K562 (cell line): ENCODE data around the gene ZDHHC12. TPM values are rescaled to one million over a fixed set of nuclear protein-coding genes. Genes with fewer than 3 reads are reported as not detected.
A peak's percentile ranks its signal among the peaks of the same experiment; 100 is the strongest.

Source experiments
- CCNT2 ChIP-seq: IDR thresholded peaks from 2 replicates; pipeline ENCODE4 v1.6.1; 2011; ENCODE audit warnings: borderline replicate concordance, low read depth, mild to moderate bottlenecking, moderate library complexity, mixed read lengths, low read length; ENCODE audit not compliant: insufficient read length; ENCODE audit errors: extremely low read depth
- E2F1 ChIP-seq: sonication (generic); formaldehyde crosslinking; IDR thresholded peaks from 2 replicates; pipeline ENCODE4 v1.8.1; 2023; ENCODE audit warnings: mild to moderate bottlenecking, missing genetic modification reagents, moderate library complexity
- EHMT2 ChIP-seq: fragments of 450-650 bp; IDR thresholded peaks from 2 replicates; pipeline ENCODE4 v1.6.1; 2018; ENCODE audit warnings: antibody characterized with exemption
- GMEB1 ChIP-seq: fragments of 250-450 bp; sonication (Bioruptor Pico); IDR thresholded peaks from 2 replicates; pipeline ENCODE4 v1.4.0; 2020; ENCODE audit warnings: mild to moderate bottlenecking
- ILF3 ChIP-seq: fragments of 450-650 bp; IDR thresholded peaks from 2 replicates; pipeline ENCODE4 v1.6.1; 2018; ENCODE audit warnings: antibody characterized with exemption, mild to moderate bottlenecking, moderate library complexity, borderline replicate concordance
- KDM4B ChIP-seq, 2 experiments: fragments of 450-650 bp in 1 of 2; sonication (generic) in 1 of 2; IDR thresholded peaks; 2 replicates each; pipeline ENCODE4 v1.6.1; 2016 to 2017; ENCODE audit warnings: borderline replicate concordance in 2 of 2, antibody characterized with exemption in 1 of 2, low read depth in 1 of 2, mild to moderate bottlenecking in 1 of 2
- STAT5B ChIP-seq: fragments of 250-450 bp; sonication (Bioruptor Pico); IDR thresholded peaks from 2 replicates; pipeline ENCODE4 v1.8.0; 2021; ENCODE audit warnings: mild to moderate bottlenecking, inconsistent platforms
- TFE3 ChIP-seq: fragments of 450-650 bp; formaldehyde crosslinking; IDR thresholded peaks from 2 replicates; pipeline ENCODE4 v1.4.0; 2020; ENCODE audit warnings: mild to moderate bottlenecking, mixed read lengths
- ZMIZ1 ChIP-seq, 2 experiments: fragments of 150-350 bp in 1 of 2; IDR thresholded peaks; 2 replicates each; pipeline ENCODE4 v1.6.1; 2012 to 2016; ENCODE audit warnings: low read depth in 2 of 2, low read length in 2 of 2, mild to moderate bottlenecking in 1 of 2, moderate library complexity in 1 of 2
- ZNF280A ChIP-seq: fragments of 450-650 bp; IDR thresholded peaks from 2 replicates; pipeline ENCODE4 v1.6.1; 2018; ENCODE audit warnings: mild to moderate bottlenecking, low read depth; ENCODE audit not compliant: partially characterized antibody
- ZNF3 ChIP-seq: fragments of 250-450 bp; sonication (Bioruptor Pico); IDR thresholded peaks from 2 replicates; pipeline ENCODE4 v1.5.0; 2021; ENCODE audit warnings: mild to moderate bottlenecking, moderate library complexity
- ZNF512 ChIP-seq: IDR thresholded peaks from 2 replicates; pipeline ENCODE4 v1.6.1; 2016; ENCODE audit warnings: missing genetic modification characterization, missing compliant biosample characterization
- ZNF551 ChIP-seq: fragments of 250-450 bp; sonication (Bioruptor Pico); IDR thresholded peaks from 2 replicates; pipeline ENCODE4 v1.5.0; 2021; ENCODE audit warnings: mild to moderate bottlenecking, moderate library complexity
- ZNF644 ChIP-seq: fragments of 200-800 bp; sonication (Bioruptor generic); IDR thresholded peaks from 2 replicates; pipeline ENCODE4 v1.6.1; 2016; ENCODE audit warnings: low read depth, missing genetic modification characterization, missing compliant biosample characterization
- polyA plus RNA-seq, 8 experiments: library from polyadenylated mRNA; depleted of rRNA in 4 of 8; stranded (reverse) in 5 of 8; unstranded in 3 of 8; fragments of >200 nt; fragmentation: Nextera tagmentation in 2 of 8; fragmentation: Illumina TruSeq in 1 of 8; extraction: Ambion mirVana in 2 of 8; extraction: Trizol in 1 of 8; gene quantifications; 2 replicates each; pipeline versions ENCODE4 v1.2.1 to v1.2.3, GENCODE V29; 2011 to 2014; ENCODE audit warnings: inconsistent platforms in 1 of 8, missing spikeins in 1 of 8
- total RNA-seq, 7 experiments: library from RNA; depleted of rRNA in 6 of 7; stranded (reverse); fragments of >200 nt in 6 of 7; fragmentation: Illumina TruSeq in 2 of 7; extraction: Trizol in 2 of 7; gene quantifications; 2 replicates each; pipeline versions ENCODE4 v1.2.1 to v1.2.3, GENCODE V29; 2011 to 2021; ENCODE audit warnings: low replicate concordance in 1 of 7

The ZDHHC12 gene
- total and polyA plus RNA-seq, 9 of the 15 experiments (the other 6 are each of a cell fraction or from before 2014, with no cell fraction given) = 0.21 to 38.0 (median 13.8) TPM

- TF ChIP-seq ZNF512 = no peak
- no peak for TF ChIP-seq ZNF3 (CRISPR knock-in tag)
- TF ChIP-seq ILF3 = no peak
- TF ChIP-seq GMEB1 (CRISPR knock-in tag) = peak; percentile 85
- peak; percentile 42; the same call in 1 of the 2 replicates for TF ChIP-seq E2F1 (CRISPR knock-in tag)
- TF ChIP-seq EHMT2 = no peak
- peak in 1 of 2 experiments; percentile 54; a peak in 1 of 4 replicates for TF ChIP-seq ZMIZ1 (IDR thresholded peaks at IDR 0.05; ENCODE audit: low read depth in 2 of 2, low read length in 2 of 2)
- peak; percentile 98 for TF ChIP-seq CCNT2
- no peak for TF ChIP-seq ZNF644
- no peak for TF ChIP-seq KDM4B (IDR thresholded peaks at IDR 0.05; ENCODE audit: borderline replicate concordance in 2 of 2, low read depth in 1 of 2)
- no peak for TF ChIP-seq ZNF280A
- no peak for TF ChIP-seq STAT5B (CRISPR knock-in tag)
- TF ChIP-seq ZNF551 (CRISPR knock-in tag) = no peak
- no peak; the same call in 1 of the 2 replicates for TF ChIP-seq TFE3
Measured at GRCh38 chr9:128771745-128772519, 48.0 kb upstream of the ZDHHC12 start, which contains the start of gene ZER1 (continued).
